Measurements from ENCODE around the gene ADK.
"Not testable (repeated sequence)": the region's sequence is repeated elsewhere in the genome, so short reads cannot be mapped to it uniquely, and the experiment has no call there.

Gene ADK

DNA sequence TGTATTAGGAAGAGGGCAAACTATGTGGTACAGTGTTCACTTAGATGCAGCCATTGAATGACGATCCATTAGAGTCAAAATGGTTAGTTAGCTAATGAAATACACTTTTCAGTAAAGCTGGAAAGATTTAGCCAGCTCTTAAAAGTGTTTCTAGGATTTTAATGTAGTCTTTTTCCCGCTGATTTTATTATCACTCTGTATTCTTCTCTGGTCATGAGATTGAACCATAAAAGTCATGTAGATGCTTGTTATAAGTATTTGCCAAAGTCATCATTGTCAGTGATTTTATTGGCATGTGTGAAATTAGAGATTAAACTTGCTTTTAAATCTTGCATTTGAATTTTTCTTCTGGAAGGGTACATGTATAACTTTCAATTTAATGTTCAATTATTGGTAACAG lies 93.8 kb downstream of the ADK start:
- no peak for DNase-seq

DNA sequence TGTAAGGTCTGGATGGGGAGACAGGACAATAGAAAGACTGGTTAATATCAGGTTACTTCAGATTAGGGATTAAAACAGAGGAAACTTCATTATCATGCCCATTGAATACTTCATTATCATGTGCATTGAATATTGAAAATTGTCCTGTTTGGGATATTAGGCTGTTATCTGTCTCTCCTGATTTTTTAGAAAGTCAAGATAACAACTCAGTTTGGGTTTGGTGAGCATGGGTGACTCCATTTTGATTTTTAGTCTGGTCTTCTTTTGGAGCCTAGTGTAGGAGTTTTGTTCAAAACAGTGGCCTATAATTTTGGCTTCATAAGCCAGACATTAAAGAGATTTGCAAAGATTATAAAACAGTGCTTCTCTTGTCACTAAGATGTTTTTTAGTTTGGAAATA lies 95.5 kb downstream of the ADK start:
- no peak for DNase-seq

DNA sequence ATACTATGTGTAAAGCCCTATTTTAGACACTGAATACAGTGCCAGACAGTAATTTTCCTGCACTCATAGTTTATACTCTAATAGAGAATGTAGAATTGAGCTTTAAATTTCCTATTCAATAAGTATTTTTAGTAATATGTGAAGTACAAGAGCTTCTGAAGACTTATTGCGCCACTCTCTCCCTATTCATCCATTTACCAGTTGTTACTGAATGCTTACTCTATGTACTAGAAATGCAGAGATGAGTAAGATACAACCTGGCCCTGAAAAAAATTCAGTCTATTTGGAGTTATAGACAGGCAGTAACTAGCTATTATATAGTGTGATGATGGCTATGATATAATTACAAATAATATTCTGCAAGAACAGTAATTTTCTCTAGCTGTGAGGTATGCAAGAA lies 98.8 kb downstream of the ADK start:
- no peak for DNase-seq

DNA sequence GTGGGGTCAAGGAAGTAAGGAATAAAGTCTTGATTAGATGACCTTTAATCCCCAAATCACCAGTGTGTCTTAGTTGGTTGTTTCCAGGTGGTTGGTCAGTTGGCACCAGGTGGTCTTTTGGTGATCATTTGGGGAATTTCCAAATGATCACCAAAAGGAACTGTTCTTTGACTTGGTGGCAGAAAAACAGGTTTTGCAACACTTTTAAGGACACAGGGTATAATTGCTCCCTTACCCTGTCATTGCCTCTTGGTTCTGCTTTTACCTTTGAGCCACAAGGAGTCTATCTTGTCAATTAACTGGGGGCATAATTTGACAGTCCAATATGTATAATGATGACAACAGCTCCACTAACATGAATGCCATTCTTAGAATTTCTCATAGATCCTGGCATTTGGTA lies 104.2 kb downstream of the ADK start:
- DNase-seq: no peak

DNA sequence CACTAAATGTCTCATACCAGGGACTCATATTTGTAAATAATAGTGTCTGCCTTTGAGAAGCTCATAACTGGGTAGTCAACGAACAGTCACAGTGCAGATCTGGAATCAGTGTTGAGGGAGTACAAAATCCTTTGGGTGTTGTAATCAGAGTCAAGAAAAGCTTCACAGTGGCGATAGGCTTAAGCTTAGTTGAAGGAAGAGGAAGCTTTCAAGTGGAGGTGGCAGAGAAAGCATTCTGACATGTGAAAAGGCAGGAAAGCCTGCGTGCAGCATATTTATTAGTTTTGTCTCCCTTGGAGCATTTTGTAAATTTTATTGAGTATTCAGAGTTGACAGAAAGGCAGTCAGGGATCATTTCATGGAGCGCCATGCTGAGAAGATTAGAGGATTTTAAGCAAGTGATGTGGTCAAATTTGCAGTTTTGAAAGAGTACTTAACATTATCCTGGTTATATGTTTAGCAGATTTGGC lies 104.9 kb downstream of the ADK start:
- DNase-seq: no peak

DNA sequence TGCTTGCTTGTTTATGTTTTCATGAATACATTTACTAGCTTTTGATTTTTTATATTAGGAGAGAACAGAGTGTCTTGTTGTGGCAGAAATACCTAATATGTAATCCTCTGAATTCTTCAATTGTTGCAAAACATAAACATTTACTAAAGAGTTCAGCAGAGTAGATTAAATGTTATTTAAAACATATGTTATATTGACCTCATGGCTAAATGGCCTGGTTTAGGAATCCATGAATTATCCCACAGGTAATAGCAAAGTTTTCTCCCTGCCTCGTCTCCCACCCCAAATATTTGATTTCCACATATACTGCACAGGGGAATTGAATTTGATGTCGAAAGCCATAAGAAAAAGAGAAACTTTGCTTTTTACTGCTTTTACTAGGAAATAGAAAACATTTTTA lies 111.8 kb downstream of the ADK start:
- DNase-seq: no peak

DNA sequence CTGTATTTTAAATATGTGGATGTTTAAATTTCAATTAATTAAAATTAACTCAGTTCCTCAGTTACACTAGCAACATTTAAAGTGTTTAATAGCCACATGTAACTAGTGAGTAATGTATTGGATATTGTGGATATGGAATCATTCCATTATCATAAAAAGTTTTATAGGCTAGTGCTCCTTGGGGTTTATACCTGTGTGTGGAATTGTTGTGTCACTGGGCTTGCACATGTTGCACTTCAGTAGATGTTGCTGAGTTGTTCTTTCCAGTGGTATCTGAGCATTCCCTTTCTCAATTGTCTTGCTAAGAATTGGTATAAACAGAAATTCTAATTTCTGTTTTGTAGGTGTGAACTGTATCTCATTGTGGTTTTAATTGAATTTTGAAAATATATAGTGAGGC lies 113.0 kb downstream of the ADK start:
- no peak for DNase-seq

DNA sequence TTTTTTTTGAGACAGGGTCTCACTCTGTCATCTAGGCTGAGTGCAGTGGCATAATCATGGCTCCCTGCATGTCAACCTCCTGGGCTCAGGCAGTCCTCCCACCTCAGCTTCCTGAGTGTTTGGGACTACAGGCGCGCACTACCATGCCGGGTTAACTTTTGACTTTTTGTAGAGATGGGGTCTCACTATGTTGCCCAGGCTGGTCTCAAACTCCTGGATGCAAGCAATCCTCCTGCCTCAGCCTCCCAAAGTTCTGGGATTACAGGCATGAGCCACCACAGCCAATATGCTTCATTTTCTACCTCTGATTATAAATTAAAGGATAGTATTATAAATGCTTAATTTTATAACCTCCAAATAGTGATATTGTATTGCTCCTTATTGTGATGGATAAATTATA lies 121.3 kb downstream of the ADK start:
- no peak for DNase-seq

DNA sequence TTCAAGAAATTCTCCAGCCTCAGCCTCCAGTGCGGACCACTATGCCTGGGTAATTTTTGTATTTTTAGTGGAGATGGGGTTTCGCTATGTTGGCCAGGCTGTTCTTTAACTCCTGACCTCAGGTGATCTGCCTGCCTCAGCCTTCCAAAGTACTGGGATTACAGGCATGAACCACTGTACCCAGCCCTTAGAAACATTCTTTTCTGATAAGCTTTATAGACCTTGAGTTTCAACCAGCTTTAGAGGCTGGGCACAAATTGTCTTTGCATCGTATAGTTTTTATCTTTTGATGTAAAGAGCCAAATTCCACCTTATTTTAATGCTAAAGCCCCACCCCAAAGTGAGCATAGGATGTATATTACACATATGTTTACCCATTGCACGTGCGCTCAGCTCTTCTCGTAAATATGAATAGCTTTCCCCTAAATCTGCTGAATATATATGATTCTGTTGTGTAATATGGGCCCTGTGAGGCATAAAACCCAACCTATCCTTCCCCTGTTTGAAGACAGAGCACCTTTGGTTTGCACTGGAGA lies 124.8 kb downstream of the ADK start:
- no peak for DNase-seq

DNA sequence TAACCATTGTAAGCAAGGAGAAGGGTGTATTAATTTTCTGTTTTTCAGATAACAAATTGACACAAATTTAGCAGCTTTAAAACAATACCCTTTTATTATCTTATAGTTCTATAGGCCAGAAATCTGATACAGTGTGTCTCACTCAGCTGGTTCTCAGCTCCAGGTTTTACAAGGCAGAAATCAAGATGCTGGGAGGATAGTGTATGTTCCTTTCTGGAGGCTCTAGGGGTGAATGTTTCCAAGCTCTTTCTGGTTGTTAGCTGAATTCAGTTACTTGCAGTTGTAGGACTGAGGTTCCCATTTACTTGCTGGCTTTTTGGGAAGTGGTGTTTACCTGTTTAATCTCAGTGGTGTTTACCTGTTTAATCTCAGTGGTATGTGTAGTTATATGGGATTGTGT lies 125.4 kb downstream of the ADK start:
- no peak for DNase-seq

DNA sequence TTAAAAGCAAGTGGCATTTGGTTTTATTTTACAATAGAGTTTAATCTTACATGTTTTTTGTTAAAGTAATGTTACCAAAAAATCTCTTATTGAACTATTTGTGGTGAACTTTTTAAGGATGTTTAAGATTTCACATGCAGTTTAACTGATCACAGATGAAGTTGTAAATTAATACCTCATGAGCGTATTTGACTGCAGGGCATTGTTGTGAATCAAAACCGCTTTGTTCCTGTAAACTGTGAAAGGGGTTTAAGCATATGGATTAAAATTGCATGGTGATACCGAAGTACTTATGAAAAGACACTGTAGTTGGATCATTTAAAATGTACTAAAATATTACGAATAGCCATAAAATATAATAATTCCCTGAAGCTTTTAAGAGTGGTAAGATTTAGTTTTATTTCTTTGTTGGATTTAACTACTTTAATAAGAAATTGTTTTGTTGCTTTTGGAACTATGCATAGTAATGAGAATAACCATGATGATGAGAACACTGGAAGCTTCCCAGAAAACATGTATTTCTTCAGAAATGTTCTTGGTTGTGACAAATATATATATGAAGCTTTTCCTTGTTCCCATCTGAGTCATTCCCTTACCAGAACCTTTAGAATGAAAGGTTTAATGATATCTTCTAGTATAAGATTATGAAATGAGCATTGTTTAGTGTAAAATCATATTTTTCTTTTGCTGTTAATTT lies 131.3 kb downstream of the ADK start:
- DNase-seq: no peak

DNA sequence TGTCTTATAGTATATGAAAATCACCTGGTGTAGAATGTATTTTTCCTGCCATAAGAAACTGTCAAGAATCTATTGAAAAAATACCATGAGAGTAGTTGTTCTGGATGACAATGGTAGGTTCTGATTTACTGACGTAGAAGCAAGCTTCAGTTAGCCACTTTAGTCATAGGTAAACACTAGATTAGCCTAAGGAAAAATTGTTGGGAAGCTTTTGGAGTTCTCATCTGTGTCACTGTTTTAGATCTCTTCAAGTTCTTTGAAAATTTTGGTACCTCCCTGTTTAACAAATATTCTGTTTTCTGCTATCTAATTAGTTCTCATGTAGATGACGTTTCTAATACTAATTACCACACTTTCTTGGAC lies 131.8 kb downstream of the ADK start:
- no peak for DNase-seq

DNA sequence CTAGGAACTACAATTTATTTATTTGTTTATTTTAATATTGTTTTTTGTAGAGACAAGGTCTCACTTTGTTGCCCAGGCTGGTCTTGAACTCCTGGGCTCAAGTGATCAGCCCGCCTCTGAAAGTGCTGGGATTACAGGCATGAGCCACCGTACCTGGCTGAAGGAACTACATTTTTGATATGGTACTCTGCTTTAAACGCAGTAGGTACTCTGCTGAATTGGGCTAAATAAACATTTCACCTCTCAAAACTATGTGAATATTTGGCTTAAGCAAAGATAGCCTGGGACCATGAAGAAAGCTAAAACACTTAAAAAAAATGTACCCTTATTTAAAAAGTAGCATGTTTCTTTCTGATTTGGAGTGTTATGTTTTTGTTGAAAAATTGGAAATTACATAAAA lies 138.2 kb downstream of the ADK start:
- no peak for DNase-seq

DNA sequence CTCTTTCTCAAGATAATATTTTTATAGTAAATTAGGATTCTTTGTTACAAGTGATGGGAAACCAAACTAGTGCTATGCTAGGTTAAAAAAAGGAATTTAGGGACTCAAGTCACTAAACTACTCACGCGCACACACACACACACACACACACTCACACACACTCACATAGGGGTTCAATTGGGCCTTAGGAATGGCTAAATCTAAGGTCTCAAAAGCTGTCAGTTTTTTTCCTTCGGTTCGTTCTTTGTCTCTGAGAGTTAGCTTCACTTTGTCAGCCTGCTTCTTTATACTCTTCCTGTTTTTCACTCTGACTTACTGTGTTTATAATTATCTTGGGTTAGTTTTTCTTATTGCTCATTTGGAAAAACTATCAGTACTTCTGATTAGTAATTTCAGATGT lies 138.9 kb downstream of the ADK start:
- DNase-seq: no peak

DNA sequence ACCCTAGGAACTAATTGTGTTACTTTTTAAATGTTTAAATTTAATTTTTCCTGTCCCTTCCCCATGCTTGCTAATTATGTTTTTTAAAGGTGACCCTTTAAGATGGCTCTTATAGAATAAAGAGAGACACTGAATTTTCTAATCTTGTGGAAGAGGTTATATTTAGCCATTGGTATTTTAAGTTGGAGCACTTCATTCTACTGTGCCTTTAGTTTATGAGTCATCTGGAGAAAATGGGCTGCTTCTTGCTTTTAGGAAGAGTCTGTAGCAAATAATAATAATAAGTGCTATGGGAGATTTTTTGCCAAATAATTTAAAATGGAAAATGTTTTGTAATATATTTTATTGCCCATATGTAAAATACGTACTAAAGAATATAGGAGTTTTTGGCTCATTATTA lies 139.7 kb downstream of the ADK start:
- DNase-seq: no peak

DNA sequence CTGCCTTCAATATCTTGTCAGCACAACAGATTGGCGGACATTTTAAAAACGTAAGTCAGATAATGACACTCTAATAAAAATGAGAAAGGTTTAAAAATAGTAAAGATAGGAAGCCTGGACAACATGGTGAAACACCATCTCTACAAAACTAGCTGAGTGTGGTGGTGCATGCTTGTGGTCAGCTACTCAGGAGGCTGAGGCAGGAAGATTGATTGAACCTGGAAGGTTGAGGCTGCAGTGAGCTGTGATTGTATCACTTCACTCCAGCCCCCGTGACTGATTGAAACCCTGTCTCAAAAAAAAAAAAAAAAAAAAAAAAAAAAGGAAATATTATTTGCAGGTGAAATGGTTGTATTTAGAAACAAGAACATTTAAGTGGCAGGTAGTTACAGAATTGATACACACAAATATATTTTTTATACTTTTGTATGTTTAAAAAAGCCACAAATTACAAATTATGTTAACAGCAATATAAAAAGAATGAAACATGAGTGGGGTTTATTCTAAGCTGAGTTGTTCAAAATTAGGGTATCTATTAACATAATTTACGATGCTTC lies 141.9 kb downstream of the ADK start:
- DNase-seq: no peak

DNA sequence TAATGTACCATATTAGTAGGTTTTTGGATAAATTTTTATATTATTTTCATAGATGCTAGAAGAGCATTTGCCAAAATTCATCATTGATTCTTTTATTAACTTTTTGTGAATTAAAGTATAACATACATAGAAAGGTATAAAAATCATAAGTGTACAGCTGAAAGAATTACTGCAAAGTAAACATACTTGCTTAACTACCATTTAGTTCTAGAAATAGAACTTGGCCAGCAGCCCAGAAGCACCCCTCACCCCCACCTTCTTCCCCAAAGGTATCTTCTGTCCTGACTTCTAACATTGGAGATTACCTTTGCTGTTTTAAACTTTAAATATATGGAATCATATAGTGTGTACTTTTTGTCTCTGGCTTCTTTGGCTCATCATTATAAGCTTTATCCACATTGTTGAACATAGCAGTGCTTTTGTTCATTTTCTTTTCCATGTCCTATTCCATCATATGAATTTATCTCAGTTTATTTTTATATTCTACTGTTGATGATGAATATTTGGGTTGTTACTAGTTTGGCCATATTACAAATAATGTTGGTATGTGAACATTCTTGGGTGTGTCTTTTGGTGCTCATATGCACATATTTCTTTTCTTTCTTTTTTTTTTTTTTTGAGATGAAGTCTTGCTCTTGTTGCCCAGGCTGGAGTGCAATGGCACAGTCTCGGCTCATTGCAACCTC lies 142.8 kb downstream of the ADK start:
- no peak for DNase-seq

DNA sequence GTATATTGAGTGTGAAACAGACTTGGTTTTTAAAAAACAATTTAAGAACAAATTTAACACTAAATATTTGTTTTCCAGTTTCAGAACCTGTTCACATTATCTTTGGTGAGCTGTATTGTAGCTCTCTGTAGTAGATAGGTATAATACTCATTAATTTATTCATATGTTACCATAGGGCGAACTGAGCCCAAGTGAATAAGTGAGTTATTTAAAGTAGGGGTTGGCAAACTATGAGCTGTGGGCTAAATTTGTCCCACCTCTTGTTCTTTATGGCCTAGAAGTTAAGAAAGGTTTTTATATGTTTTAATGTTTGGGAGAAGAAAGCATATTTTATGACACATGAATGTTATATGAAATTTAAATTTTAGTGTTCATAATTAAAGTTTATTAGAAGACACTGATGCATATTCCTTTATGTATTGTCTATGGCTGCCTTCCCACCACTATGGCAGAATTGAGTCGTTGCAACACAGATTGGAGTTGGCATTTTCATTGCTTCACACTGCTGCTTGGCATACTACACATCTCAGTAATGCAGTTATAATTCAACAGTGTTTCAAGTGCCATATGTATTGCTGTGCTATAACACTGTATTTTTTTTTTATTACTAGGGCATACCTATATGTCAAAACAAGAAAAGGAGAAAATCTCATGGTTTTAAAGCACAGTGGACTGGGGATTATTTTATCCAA lies 146.5 kb downstream of the ADK start:
- DNase-seq: no peak

DNA sequence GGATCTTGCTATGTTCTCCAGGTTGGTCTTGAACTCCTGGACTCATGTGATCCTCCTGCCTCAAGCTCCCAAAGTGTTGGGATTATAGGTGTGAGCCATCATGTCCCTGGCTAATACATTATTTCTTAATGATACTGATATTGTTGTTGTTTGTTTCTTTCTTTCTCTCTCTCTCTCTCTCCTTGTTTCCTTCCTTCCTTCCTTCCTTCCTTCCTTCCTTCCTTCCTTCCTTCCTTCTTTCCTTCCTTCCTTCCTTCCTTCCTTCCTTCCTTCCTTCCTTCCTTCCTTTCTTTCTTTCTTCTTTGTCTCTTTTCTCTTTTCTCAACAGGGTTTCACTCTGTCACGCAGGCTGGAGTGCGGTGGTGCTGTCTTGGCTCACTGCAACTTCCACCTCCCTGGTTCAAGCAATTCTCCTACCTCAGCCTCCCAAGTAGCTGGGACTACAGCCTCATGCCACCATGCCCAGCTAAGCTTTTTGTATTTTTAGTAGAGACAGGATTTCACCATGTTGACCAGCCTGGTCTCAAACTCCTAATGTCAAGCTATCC lies 149.1 kb downstream of the ADK start:
- DNase-seq: not testable (repeated sequence)

DNA sequence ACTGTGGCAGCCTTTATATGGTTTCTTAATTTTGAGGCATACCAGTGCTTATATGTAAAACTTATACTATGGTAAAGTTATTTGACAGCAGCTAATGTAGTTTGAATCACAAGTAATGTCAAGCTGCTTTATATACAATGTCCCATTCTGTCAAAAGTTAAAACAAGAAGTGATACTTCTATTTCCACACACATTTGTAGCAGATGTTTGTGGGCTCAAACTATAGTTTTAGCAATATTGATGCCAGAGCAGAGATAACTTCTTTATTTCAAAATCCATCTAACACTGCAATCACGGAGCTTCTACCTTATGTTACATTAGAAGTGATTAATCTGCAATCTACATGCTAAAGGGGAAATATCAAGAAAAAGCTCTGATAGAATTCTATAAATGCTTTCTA lies 149.6 kb downstream of the ADK start:
- DNase-seq: no peak

DNA sequence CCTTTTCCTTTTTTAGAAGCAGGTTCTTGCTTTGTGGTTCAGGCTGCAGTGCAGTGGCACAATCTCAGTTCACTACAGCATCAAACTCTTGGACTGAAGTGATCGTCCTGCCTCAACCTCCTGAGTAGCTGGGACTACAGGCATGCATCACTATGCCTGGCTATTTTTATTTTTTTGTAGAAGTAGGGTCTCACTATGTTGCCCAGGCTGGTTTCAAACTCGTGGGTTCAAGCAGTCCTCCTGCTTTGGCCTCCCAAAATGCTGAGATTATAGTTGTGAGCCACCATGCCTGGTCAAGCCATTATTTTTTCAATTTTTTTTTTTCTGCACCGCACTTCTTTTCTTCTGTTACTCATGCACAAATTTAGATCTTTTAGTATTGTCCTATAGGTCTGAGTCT lies 154.7 kb downstream of the ADK start:
- no peak for DNase-seq

DNA sequence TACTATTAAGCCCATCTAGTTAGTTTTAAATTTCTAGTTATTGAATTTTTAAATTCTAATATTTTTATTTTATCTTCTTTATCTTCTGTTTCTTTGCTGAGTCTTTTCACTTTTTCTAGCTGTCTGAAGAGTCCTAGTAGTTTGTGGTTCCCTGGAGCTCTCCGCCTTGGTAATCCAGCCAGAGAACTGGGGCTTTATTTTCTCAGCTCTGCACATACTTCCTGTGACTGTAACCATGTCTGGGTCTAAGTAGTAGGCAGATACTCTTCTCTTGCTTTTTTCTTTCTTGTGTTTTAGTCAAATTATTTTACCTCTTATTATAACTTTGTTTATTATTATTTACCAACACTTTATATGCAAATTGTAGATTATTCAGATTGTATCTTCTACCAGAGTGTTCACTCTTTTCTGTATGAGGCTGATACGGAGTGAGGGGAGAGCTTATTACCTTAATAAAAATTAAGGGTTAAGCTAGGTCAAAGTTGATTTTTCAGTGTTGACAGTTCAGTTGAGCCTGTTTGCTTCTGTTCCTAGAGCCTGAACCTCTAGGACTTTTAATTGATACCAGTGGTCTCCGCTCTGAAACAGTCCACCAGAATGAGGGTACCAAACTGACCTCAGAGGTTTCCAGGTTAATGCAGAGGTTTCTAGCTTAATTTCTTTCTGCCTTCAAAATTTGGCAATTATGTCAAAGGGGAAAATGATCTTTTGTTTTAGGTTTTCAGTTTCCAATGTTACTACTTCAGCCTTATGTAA lies 155.4 kb downstream of the ADK start:
- no peak for DNase-seq
